T-helper 2 cell treated with Interferon-gamma antibody and Interleukin-4, amounts not matched to agents 5 μg/mL and 100 μg/mL, for 36 hours (primary cell): ENCODE measurements around the gene PSMC4.

ENCODE experiments used
- DNase-seq: peaks from one replicate; pipeline ENCODE4 v3.0.0; 2021; ENCODE audit warnings: low spot score
- H3K27ac Mint-ChIP-seq: one replicate; pipeline ENCODE4 v1.8.0; 2021; ENCODE audit warnings: mild to moderate bottlenecking, mixed read lengths
- H3K27me3 Mint-ChIP-seq: one replicate; pipeline ENCODE4 v1.8.0; 2021; ENCODE audit warnings: low read depth, mixed read lengths
- H3K36me3 Mint-ChIP-seq: one replicate; pipeline ENCODE4 v1.8.0; 2021; ENCODE audit warnings: low read depth, mixed read lengths
- H3K4me1 Mint-ChIP-seq: one replicate; pipeline ENCODE4 v1.8.0; 2021; ENCODE audit warnings: low read depth, mixed read lengths
- H3K4me3 Mint-ChIP-seq: one replicate; pipeline ENCODE4 v1.8.0; 2022; ENCODE audit warnings: mild to moderate bottlenecking, moderate library complexity, mixed read lengths
- H3K9me3 Mint-ChIP-seq: one replicate; pipeline ENCODE4 v1.8.0; 2021; ENCODE audit warnings: mixed read lengths

The PSMC4 gene

DNA sequence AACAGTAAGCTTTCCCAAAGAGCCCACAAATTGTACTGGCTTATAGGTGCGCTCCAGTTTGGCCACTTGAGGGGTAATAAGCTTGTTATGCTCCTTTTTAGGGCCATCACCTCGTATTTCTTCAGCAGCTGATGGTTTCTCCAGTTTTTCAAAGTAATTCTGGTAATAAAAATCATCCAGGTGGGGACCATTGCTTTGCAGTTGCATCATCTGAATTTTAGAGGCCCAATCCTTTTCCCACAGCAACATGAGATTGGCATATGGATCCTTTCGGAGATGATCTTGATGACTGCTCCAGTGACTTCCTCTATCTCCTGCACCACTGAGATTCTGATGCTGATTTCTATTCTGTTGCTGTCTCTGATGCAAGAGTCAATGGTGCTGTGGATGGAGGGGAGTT lies 53.0 kb downstream of the PSMC4 start:
- no peaks in the 10 kb centered on the region for H3K27me3 Mint-ChIP-seq
- DNase-seq, result no peak
- no peak overlapping the region for H3K4me3 Mint-ChIP-seq
- H3K27ac Mint-ChIP-seq, result no peak overlapping the region
- no peaks in the 10 kb centered on the region for H3K4me1 Mint-ChIP-seq
- H3K9me3 Mint-ChIP-seq, result peaks cover 87% of the 10 kb centered on the region
- H3K36me3 Mint-ChIP-seq, result peaks cover 13% of the 10 kb centered on the region

DNA sequence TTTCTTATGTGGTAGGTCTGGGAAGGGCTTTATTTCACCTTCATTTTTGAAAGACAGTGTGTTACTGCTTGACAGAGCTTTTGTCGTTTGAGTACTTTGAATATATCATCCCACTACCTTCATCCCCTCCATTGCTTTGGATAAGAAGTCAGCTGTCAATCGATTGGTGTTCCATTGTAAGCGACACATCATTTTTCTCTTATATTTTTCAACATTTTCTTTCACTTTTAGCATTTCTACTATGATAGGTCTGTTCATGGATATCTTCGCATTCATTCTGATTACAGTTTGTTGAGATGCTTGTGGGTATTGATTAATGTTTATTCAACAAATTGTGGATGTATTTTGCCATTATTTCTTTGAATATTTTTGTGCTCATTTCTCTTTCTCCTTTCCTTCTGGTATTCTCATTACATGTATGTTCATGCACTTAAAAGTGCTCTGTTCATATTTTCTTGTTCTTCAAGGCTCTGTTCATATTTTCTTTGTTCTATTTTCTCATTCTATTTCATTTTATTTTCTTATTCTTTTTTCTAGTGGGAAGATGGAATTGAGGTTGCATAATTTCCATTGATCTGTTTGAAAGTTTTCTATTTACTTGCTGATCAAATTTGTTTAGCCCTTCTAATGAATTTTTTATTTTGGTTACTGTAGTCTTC lies 55.1 kb downstream of the PSMC4 start:
- H3K27ac Mint-ChIP-seq, result no peak overlapping the region
- no peaks in the 10 kb centered on the region for H3K27me3 Mint-ChIP-seq
- H3K36me3 Mint-ChIP-seq, result peaks cover 19% of the 10 kb centered on the region
- no peak overlapping the region for H3K4me3 Mint-ChIP-seq
- H3K4me1 Mint-ChIP-seq, result no peaks in the 10 kb centered on the region
- no peak for DNase-seq
- H3K9me3 Mint-ChIP-seq, result peaks cover 84% of the 10 kb centered on the region

DNA sequence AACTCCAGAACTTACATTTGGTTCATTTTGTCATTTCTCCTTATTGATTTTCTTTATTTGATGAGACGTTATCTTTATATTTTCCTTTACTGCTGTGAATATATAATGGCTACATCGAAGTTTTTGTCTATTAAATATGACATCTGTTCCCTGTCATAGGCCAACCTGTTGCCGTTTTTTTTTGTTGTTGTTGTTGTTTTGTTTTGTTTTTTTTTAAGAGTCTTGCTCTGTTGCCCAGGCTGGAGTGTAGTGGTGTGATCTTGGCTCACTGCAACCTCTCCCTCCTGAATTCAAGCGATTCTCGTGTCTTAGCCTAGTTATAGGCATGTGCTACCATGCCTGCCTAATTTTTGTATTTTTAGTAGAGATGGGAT lies 55.6 kb downstream of the PSMC4 start:
- no peaks in the 10 kb centered on the region for H3K4me1 Mint-ChIP-seq
- H3K9me3 Mint-ChIP-seq, result peaks cover 80% of the 10 kb centered on the region
- no peak overlapping the region for H3K27ac Mint-ChIP-seq
- no peak overlapping the region for H3K4me3 Mint-ChIP-seq
- no peaks in the 10 kb centered on the region for H3K27me3 Mint-ChIP-seq
- H3K36me3 Mint-ChIP-seq, result peaks cover 20% of the 10 kb centered on the region
- DNase-seq, result no peak
